Panc1 (cell line): ENCODE data around the gene LIPE.

Experiments used
- POLR2AphosphoS5 ChIP-seq: IDR thresholded peaks from 2 replicates; pipeline ENCODE4 v1.6.1; 2012; ENCODE audit warnings: mild to moderate bottlenecking, low read depth, low read length, moderate library complexity
- SIN3A ChIP-seq: IDR thresholded peaks from 2 replicates; pipeline ENCODE4 v1.6.1; 2012; ENCODE audit warnings: low read depth, mild to moderate bottlenecking, low read length, moderate library complexity, borderline replicate concordance; ENCODE audit not compliant: insufficient read depth
- TF ChIP-seq, protein P1 (sequence below): fragments of 450-650 bp; IDR thresholded peaks from 2 replicates; pipeline ENCODE4 v1.5.1; 2017; ENCODE audit warnings: mild to moderate bottlenecking

- TF ChIP-seq, protein P1, sequence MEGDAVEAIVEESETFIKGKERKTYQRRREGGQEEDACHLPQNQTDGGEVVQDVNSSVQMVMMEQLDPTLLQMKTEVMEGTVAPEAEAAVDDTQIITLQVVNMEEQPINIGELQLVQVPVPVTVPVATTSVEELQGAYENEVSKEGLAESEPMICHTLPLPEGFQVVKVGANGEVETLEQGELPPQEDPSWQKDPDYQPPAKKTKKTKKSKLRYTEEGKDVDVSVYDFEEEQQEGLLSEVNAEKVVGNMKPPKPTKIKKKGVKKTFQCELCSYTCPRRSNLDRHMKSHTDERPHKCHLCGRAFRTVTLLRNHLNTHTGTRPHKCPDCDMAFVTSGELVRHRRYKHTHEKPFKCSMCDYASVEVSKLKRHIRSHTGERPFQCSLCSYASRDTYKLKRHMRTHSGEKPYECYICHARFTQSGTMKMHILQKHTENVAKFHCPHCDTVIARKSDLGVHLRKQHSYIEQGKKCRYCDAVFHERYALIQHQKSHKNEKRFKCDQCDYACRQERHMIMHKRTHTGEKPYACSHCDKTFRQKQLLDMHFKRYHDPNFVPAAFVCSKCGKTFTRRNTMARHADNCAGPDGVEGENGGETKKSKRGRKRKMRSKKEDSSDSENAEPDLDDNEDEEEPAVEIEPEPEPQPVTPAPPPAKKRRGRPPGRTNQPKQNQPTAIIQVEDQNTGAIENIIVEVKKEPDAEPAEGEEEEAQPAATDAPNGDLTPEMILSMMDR: no peak
- TF ChIP-seq SIN3A (no peak), POLR2AphosphoS5 (no peak)
Observed at GRCh38 chr19:42411581-42412178, 15.5 kb downstream of the LIPE start.
